LNCaP clone FGC (cell line): ENCODE results near the gene SNCB.

Experiments used
- DNase-seq: peaks from one replicate; pipeline ENCODE4 v3.0.0-alpha.2; 2011; ENCODE audit warnings: low read depth
- H3K4me3 ChIP-seq: 2 replicates; pipeline ENCODE4 v1.5.1; 2011; ENCODE audit warnings: mild to moderate bottlenecking, low read depth, low read length, control low read depth
- CTCF ChIP-seq: IDR thresholded peaks from 2 replicates; pipeline ENCODE4 v1.5.1; 2012; ENCODE audit warnings: mild to moderate bottlenecking; ENCODE audit not compliant: control insufficient read depth, insufficient read depth; ENCODE audit errors: extremely low read depth

SNCB gene

GRCh38 chr5:176643491-176644219 is 13.3 kb upstream of the SNCB start:
- no peak for DNase-seq
- TF ChIP-seq CTCF: no peak
- no peak overlapping the region for H3K4me3 ChIP-seq

GRCh38 chr5:176642675-176643490 is 12.5 kb upstream of the SNCB start:
- no peak overlapping the region for H3K4me3 ChIP-seq
- no peak for TF ChIP-seq CTCF
- DNase-seq: no peak

GRCh38 chr5:176640616-176641015 is 10.3 kb upstream of the SNCB start:
- no peak for DNase-seq
- no peak for TF ChIP-seq CTCF
- no peak overlapping the region for H3K4me3 ChIP-seq

- H3K4me3 ChIP-seq: no peak overlapping the region
- 0 out of 2 replicates have a peak, but pooled peaks have one; percentile 1 for TF ChIP-seq CTCF
- no peak for DNase-seq
Measured at GRCh38 chr5:176639981-176640380, 9.6 kb upstream of the SNCB start.

GRCh38 chr5:176639208-176639607 is 8.9 kb upstream of the SNCB start:
- TF ChIP-seq CTCF: no peak
- H3K4me3 ChIP-seq: no peak overlapping the region
- DNase-seq: no peak

GRCh38 chr5:176638437-176638836 is 8.1 kb upstream of the SNCB start:
- no peak for DNase-seq
- no peak overlapping the region for H3K4me3 ChIP-seq
- TF ChIP-seq CTCF: no peak
